ENCODE results near the gene ITGAD. TPM values are rescaled to one million over a fixed set of nuclear protein-coding genes. Genes with fewer than 3 reads are reported as not detected.

ITGAD gene
- total and polyA plus RNA-seq, 2 experiments from 2014 or later = not detected

DNA sequence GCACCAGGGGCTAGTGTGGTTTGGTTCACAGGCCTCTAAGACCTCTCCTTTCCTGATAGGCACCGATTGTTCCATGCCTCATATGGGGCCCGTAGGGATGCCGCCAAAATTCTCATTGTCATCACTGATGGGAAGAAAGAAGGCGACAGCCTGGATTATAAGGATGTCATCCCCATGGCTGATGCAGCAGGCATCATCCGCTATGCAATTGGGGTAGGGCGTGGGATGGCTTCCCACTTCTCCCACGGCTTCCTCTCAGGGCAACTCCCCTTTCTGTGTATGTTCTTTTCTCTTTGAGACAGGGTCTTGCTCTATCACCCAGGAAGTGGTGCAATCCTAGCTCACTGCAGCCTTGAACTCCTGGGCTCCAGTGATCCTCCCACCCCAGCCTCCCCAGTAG, 32.9 kb upstream of the ITGAD start (continued):
- TF ChIP-seq, protein P1, sequence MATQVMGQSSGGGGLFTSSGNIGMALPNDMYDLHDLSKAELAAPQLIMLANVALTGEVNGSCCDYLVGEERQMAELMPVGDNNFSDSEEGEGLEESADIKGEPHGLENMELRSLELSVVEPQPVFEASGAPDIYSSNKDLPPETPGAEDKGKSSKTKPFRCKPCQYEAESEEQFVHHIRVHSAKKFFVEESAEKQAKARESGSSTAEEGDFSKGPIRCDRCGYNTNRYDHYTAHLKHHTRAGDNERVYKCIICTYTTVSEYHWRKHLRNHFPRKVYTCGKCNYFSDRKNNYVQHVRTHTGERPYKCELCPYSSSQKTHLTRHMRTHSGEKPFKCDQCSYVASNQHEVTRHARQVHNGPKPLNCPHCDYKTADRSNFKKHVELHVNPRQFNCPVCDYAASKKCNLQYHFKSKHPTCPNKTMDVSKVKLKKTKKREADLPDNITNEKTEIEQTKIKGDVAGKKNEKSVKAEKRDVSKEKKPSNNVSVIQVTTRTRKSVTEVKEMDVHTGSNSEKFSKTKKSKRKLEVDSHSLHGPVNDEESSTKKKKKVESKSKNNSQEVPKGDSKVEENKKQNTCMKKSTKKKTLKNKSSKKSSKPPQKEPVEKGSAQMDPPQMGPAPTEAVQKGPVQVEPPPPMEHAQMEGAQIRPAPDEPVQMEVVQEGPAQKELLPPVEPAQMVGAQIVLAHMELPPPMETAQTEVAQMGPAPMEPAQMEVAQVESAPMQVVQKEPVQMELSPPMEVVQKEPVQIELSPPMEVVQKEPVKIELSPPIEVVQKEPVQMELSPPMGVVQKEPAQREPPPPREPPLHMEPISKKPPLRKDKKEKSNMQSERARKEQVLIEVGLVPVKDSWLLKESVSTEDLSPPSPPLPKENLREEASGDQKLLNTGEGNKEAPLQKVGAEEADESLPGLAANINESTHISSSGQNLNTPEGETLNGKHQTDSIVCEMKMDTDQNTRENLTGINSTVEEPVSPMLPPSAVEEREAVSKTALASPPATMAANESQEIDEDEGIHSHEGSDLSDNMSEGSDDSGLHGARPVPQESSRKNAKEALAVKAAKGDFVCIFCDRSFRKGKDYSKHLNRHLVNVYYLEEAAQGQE (IDR thresholded peaks at IDR 0.05; ENCODE audit: unreplicated experiment) = no peak

DNA sequence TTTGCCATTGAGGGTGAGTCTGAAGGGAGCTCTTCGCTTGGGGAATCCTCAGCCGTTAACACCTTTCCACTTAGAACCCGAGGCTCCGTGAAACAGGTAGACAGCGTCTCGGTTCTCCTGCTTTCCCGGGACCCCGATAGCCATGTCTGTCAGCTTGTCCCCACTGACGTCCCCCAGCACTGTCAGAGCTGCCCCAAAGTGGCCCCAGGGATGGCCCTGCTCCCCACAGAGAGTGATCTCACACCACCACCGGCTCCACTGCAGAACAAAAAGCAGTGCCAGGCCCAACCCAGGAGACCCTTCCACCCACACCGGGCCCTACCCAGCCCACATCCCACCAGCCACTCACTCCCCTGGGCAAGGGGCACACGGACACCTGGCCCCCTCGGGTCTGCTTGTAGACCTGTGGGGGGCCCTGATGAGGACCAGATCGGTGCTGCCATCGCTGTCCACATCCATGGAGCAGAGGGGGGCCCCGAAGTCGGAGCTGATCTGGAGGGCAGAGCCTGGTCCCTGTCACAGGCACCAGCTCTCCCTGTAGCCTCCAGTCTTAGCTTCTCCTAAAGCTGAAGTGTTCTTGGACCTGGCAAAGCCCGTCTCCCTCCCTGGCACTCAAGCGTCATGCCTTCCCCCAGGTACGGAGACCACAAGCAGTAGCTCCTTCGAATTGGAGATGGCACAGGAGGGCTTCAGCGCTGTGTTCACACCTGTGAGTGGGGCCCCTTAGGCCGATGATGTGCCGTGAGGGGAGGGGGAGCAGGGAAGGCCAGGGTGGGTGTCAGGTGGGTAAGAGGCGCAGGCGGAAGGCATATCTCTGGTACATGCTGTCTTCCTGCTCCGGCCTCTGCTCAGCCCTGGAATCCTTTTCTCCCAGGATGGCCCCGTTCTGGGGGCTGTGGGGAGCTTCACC, 31.7 kb upstream of the ITGAD start:
- Histone ChIP-seq H3K36me3 (ENCODE audit: insufficient read depth) (no peaks in the 10 kb centered on the region), H3K79me2 (replicated peaks; ENCODE audit: insufficient read depth) (no peaks in the 10 kb centered on the region), H3K4me2 (no peak overlapping the region), H3F3A (replicated peaks; ENCODE audit: low read depth) (no peaks in the 10 kb centered on the region), H3K27me3 (ENCODE audit: insufficient read depth) (no peaks in the 10 kb centered on the region), H3K9me2 (ENCODE audit: insufficient read depth) (no peaks in the 10 kb centered on the region), H2AFZ (no peak overlapping the region), H3K27ac (ENCODE audit: low read depth) (no peak overlapping the region), H3K4me1 (ENCODE audit: insufficient read depth) (no peaks in the 10 kb centered on the region), H4K20me1 (replicated peaks; ENCODE audit: insufficient read depth) (no peaks in the 10 kb centered on the region; the same call in 1 of the 2 replicates), H3K4me3 (no peak overlapping the region)
- H3K27me3 Mint-ChIP-seq (ENCODE audit: insufficient read depth, low read depth, poor library complexity) = peaks cover 8% of the 10 kb centered on the region
- ATAC-seq = no peak
- no peaks in the 10 kb centered on the region for H3K36me3 Mint-ChIP-seq (ENCODE audit: low read depth)
- peaks cover 2% of the 10 kb centered on the region; the same call in 2 of the 3 replicates for H3K4me1 Mint-ChIP-seq
- no peak overlapping the region for H3K27ac Mint-ChIP-seq
- H3K9me3 Mint-ChIP-seq = no peaks in the 10 kb centered on the region; the same call in 2 of the 3 replicates
- DNase-seq (ENCODE audit: low spot score) = no peak
- H3K4me3 Mint-ChIP-seq = no peak overlapping the region
- TF ChIP-seq, protein P2, sequence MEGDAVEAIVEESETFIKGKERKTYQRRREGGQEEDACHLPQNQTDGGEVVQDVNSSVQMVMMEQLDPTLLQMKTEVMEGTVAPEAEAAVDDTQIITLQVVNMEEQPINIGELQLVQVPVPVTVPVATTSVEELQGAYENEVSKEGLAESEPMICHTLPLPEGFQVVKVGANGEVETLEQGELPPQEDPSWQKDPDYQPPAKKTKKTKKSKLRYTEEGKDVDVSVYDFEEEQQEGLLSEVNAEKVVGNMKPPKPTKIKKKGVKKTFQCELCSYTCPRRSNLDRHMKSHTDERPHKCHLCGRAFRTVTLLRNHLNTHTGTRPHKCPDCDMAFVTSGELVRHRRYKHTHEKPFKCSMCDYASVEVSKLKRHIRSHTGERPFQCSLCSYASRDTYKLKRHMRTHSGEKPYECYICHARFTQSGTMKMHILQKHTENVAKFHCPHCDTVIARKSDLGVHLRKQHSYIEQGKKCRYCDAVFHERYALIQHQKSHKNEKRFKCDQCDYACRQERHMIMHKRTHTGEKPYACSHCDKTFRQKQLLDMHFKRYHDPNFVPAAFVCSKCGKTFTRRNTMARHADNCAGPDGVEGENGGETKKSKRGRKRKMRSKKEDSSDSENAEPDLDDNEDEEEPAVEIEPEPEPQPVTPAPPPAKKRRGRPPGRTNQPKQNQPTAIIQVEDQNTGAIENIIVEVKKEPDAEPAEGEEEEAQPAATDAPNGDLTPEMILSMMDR (conservative IDR thresholded peaks at IDR 0.05; ENCODE audit: low read depth in 2 of 2) = no peak
- TF ChIP-seq ETS1 (IDR thresholded peaks at IDR 0.05) (no peak), ZNF114 (CRISPR knock-in tag; IDR thresholded peaks at IDR 0.05) (no peak), ZNF462 (CRISPR knock-in tag; IDR thresholded peaks at IDR 0.05) (no peak), EZH2 (IDR thresholded peaks at IDR 0.05; ENCODE audit: low read depth, unreplicated experiment) (no peak), EZH2phosphoT487 (IDR thresholded peaks at IDR 0.05; ENCODE audit: unreplicated experiment) (no peak), CREB1 (CRISPR knock-in tag; IDR thresholded peaks at IDR 0.05; ENCODE audit: low read depth) (no peak), STAT1 (IDR thresholded peaks at IDR 0.05; ENCODE audit: unreplicated experiment) (no peak)

All from GM23338 (cell line).